Esophagus squamous epithelium (tissue), 5 donors: ENCODE measurements around the gene AP5Z1. TPM values are rescaled to one million over a fixed set of nuclear protein-coding genes. Genes with fewer than 3 reads are reported as not detected.

ENCODE experiments used
- DNase-seq: peaks from one replicate; lab custom pipeline; 2025; lab: John Stamatoyannopoulos, UW
- H3K27ac ChIP-seq, 4 donors: fragments of 200-600 bp; sonication (generic); one replicate each; pipeline ENCODE4 v1.5.1; 2016 to 2019; ENCODE audit warnings: mild to moderate bottlenecking in 1 of 4
- H3K27me3 ChIP-seq, 4 donors: fragments of 200-600 bp; sonication (generic); 1 replicate in 3 of 4; 2 replicates in 1 of 4; pipeline versions ENCODE4 v1.5.1 to v1.6.0; 2017 to 2021; ENCODE audit warnings: antibody characterized with exemption in 1 of 4
- H3K36me3 ChIP-seq, 3 donors: fragments of 200-600 bp; sonication (generic); one replicate each; pipeline ENCODE4 v1.5.1; 2016 to 2019
- H3K4me1 ChIP-seq, 3 donors: fragments of 200-600 bp; sonication (generic); one replicate each; pipeline ENCODE4 v1.5.1; 2017 to 2019
- H3K4me3 ChIP-seq, 4 donors: fragments of 200-600 bp; sonication (generic); 1 replicate in 3 of 4; 2 replicates in 1 of 4; pipeline ENCODE4 v1.5.1; 2016 to 2019; ENCODE audit warnings: mild to moderate bottlenecking in 2 of 4, moderate library complexity in 1 of 4
- H3K9me3 ChIP-seq, 3 donors: fragments of 200-600 bp; sonication (generic); one replicate each; pipeline ENCODE4 v1.5.1; 2016 to 2019
- CTCF ChIP-seq, 6 experiments: fragments of 450-650 bp in 4 of 6; fragments of 200-600 bp in 2 of 6; sonication (generic) in 2 of 6; IDR thresholded peaks; one replicate each; pipeline ENCODE4 v1.5.1; 2016 to 2019; ENCODE audit warnings: antibody characterized with exemption in 6 of 6, mild to moderate bottlenecking in 4 of 6, moderate library complexity in 4 of 6
- POLR2A ChIP-seq, 4 donors: fragments of 450-650 bp; IDR thresholded peaks; one replicate each; pipeline ENCODE4 v1.6.1; 2017; ENCODE audit warnings: antibody characterized with exemption in 4 of 4, mild to moderate bottlenecking in 4 of 4, moderate library complexity in 3 of 4
- WGBS, 2 donors: methylation state at CpG; one replicate each; pipeline ENCODE4 v1.1.5; 2018; 5-methylcytosine and 5-hydroxymethylcytosine counted together
- intact Hi-C: fragments of 100-400 bp; cut with DNase I; formaldehyde crosslinking; loops from one replicate; pipeline ENCODE4 v1.15.0; 2022
- total RNA-seq, 4 donors: library from RNA; depleted of rRNA; stranded (reverse); fragments of >200 nt; gene quantifications; one replicate each; pipeline ENCODE4 v1.1.0, GENCODE V29; 2016
- donor health status: DM: yes; HTN: yes; CAD: no.

Gene AP5Z1
- total RNA-seq, 4 donors from 2014 or later, result 11.2 to 32.8 (median 23.8) TPM

- intact Hi-C loops, result no loop called here
- no peak for DNase-seq
- 72 to 77% methylated on average over 10 of the region's 10 CpGs for WGBS, 2 donors
- Histone ChIP-seq H3K36me3 (peaks cover 0 to 63% (median 6%) of the 10 kb centered on the region in 3 donors), H3K27ac (peak overlapping the region in 3 of 4 donors; percentile 27 to 97 (median 94)), H3K9me3 (no peaks in the 10 kb centered on the region), H3K4me1 (peaks cover 33 to 67% (median 37%) of the 10 kb centered on the region in 3 donors), H3K4me3 (no peak overlapping the region), H3K27me3 (no peaks in the 10 kb centered on the region)
- TF ChIP-seq CTCF (IDR thresholded peaks at IDR 0.05) (no peak), POLR2A (IDR thresholded peaks at IDR 0.05) (no peak)
Measured at GRCh38 chr7:4748231-4748681, 27.2 kb upstream of the AP5Z1 start.

GRCh38 chr7:4749363-4749762 lies 26.1 kb upstream of the AP5Z1 start:
- Histone ChIP-seq H3K36me3 (peaks cover 0 to 74% (median 7%) of the 10 kb centered on the region in 3 donors), H3K9me3 (no peaks in the 10 kb centered on the region), H3K27ac (peak overlapping the region in 2 of 4 donors; percentile 94 to 97), H3K27me3 (no peaks in the 10 kb centered on the region), H3K4me3 (no peak overlapping the region), H3K4me1 (peaks cover 28 to 67% (median 31%) of the 10 kb centered on the region in 3 donors)
- intact Hi-C loops, result no loop called here
- WGBS, 2 donors, result 87 to 97% methylated on average over 6 of the region's 14 CpGs
- no peak for DNase-seq
- TF ChIP-seq POLR2A (IDR thresholded peaks at IDR 0.05) (no peak), CTCF (IDR thresholded peaks at IDR 0.05) (no peak)

GRCh38 chr7:4749798-4750197 lies 25.6 kb upstream of the AP5Z1 start:
- H3K4me1 ChIP-seq, result peaks cover 24 to 63% (median 27%) of the 10 kb centered on the region in 3 donors

GRCh38 chr7:4751398-4751947 lies 23.9 kb upstream of the AP5Z1 start:
- Histone ChIP-seq H3K4me1 (peaks cover 14 to 46% (median 19%) of the 10 kb centered on the region in 3 donors), H3K27me3 (no peaks in the 10 kb centered on the region), H3K36me3 (peaks cover 10 to 96% (median 28%) of the 10 kb centered on the region in 3 donors), H3K27ac (no peak overlapping the region), H3K4me3 (no peak overlapping the region), H3K9me3 (no peaks in the 10 kb centered on the region)
- intact Hi-C loops, result loop anchor here (5.0 kb wide), 1 partner anchor 69 kb away; the partner anchor contains the start of gene FOXK1
- 93 to 94% methylated on average over 3 to 9 of the region's 20 CpGs for WGBS, 2 donors
- DNase-seq, result no peak
- no peak for TF ChIP-seq POLR2A (IDR thresholded peaks at IDR 0.05)
- TF ChIP-seq CTCF (IDR thresholded peaks at IDR 0.05), result no peak

More at GRCh38 chr7:4749798-4750197, 25.6 kb upstream of the AP5Z1 start:
- Histone ChIP-seq H3K27ac (peak overlapping the region in 1 of 4 donors; percentile 97), H3K36me3 (peaks cover 1 to 79% (median 12%) of the 10 kb centered on the region in 3 donors), H3K27me3 (no peaks in the 10 kb centered on the region), H3K9me3 (no peaks in the 10 kb centered on the region), H3K4me3 (no peak overlapping the region)
- DNase-seq, result no peak
- WGBS, 2 donors, result 91 to 92% methylated on average over 6 of the region's 15 CpGs
- intact Hi-C loops, result loop anchor here (5.0 kb wide), 1 partner anchor 67 kb away; the partner anchor contains the start of gene FOXK1
- no peak for TF ChIP-seq CTCF (IDR thresholded peaks at IDR 0.05)
- TF ChIP-seq POLR2A (IDR thresholded peaks at IDR 0.05), result no peak
